GM23338 (cell line): ENCODE data around the gene CECR2. TPM values are rescaled to one million over a fixed set of nuclear protein-coding genes. Genes with fewer than 3 reads are reported as not detected.

Source experiments
- ATAC-seq: fragments of 200-7000 bp; cut with Tn5 transposase; 3 replicates; pipeline ENCODE4 v1.9.1; 2020
- DNase-seq: peaks from one replicate; pipeline ENCODE4 v3.0.0-alpha.2; 2015; ENCODE audit warnings: low spot score
- H2AFZ ChIP-seq: fragments of 200-600 bp; sonication (generic); 2 replicates; pipeline ENCODE4 v1.8.0; 2016; ENCODE audit warnings: antibody characterized with exemption, mild to moderate bottlenecking, moderate library complexity
- H3F3A ChIP-seq: fragments of 200-600 bp; sonication (generic); replicated peaks from 2 replicates; pipeline ENCODE4 v1.8.0; 2017; ENCODE audit warnings: antibody characterized with exemption, mixed run types, low read depth
- H3K27ac ChIP-seq: fragments of 200-600 bp; sonication (generic); 2 replicates; pipeline ENCODE4 v1.6.1; 2016; ENCODE audit warnings: low read depth
- H3K27me3 ChIP-seq: fragments of 200-600 bp; sonication (generic); 2 replicates; pipeline ENCODE4 v1.8.0; 2016; ENCODE audit warnings: mild to moderate bottlenecking, mixed run types, moderate library complexity; ENCODE audit not compliant: insufficient read depth
- H3K36me3 ChIP-seq: fragments of 200-600 bp; sonication (generic); 2 replicates; pipeline ENCODE4 v1.8.0; 2016; ENCODE audit warnings: mild to moderate bottlenecking; ENCODE audit not compliant: insufficient read depth
- H3K4me1 ChIP-seq: fragments of 200-600 bp; sonication (generic); 2 replicates; pipeline ENCODE4 v1.8.0; 2016; ENCODE audit warnings: mild to moderate bottlenecking, moderate library complexity; ENCODE audit not compliant: insufficient read depth
- H3K4me2 ChIP-seq: fragments of 200-600 bp; sonication (generic); 2 replicates; pipeline ENCODE4 v1.7.1; 2017; ENCODE audit warnings: mixed run types
- H3K4me3 ChIP-seq: fragments of 200-600 bp; sonication (generic); 2 replicates; pipeline ENCODE4 v1.6.1; 2016; ENCODE audit warnings: mixed run types
- H3K79me2 ChIP-seq: fragments of 200-600 bp; sonication (generic); replicated peaks from 2 replicates; pipeline ENCODE4 v1.8.0; 2017; ENCODE audit warnings: mild to moderate bottlenecking; ENCODE audit not compliant: insufficient read depth
- H3K9me2 ChIP-seq: fragments of 200-600 bp; sonication (generic); 2 replicates; pipeline ENCODE4 v1.8.0; 2017; ENCODE audit not compliant: insufficient read depth
- H4K20me1 ChIP-seq: fragments of 200-600 bp; sonication (generic); replicated peaks from 2 replicates; pipeline ENCODE4 v1.8.0; 2017; ENCODE audit warnings: mild to moderate bottlenecking; ENCODE audit not compliant: insufficient read depth
- H3K27ac Mint-ChIP-seq: 2 replicates; pipeline ENCODE4 v1.8.0; 2020; ENCODE audit warnings: inconsistent platforms, mild to moderate bottlenecking, moderate library complexity, mixed read lengths
- H3K27me3 Mint-ChIP-seq: 3 replicates; pipeline ENCODE4 v1.8.0; 2022; ENCODE audit warnings: low read depth, mild to moderate bottlenecking, moderate library complexity, mixed read lengths, inconsistent platforms; ENCODE audit not compliant: insufficient read depth, poor library complexity
- H3K36me3 Mint-ChIP-seq: 3 replicates; pipeline ENCODE4 v1.8.0; 2021; ENCODE audit warnings: low read depth, mild to moderate bottlenecking, inconsistent platforms, moderate library complexity, mixed read lengths
- H3K4me1 Mint-ChIP-seq: 3 replicates; pipeline ENCODE4 v1.8.0; 2020; ENCODE audit warnings: mild to moderate bottlenecking, inconsistent platforms, mixed read lengths
- H3K4me3 Mint-ChIP-seq: 3 replicates; pipeline ENCODE4 v1.8.0; 2021; ENCODE audit warnings: moderate library complexity, mild to moderate bottlenecking, inconsistent platforms, mixed read lengths
- H3K9me3 Mint-ChIP-seq: 3 replicates; pipeline ENCODE4 v1.8.0; 2020; ENCODE audit warnings: moderate library complexity, mild to moderate bottlenecking, inconsistent platforms, mixed read lengths
- CREB1 ChIP-seq: fragments of 250-450 bp; sonication (Bioruptor Pico); IDR thresholded peaks from 2 replicates; pipeline ENCODE4 v1.5.0; 2020; ENCODE audit warnings: low read depth, mild to moderate bottlenecking, moderate library complexity
- ETS1 ChIP-seq: IDR thresholded peaks from 2 replicates; pipeline ENCODE4 v1.6.1; 2016; ENCODE audit warnings: antibody characterized with exemption
- EZH2 ChIP-seq: fragments of 200-600 bp; sonication (generic); IDR thresholded peaks from one replicate; pipeline ENCODE4 v1.8.0; 2017; ENCODE audit warnings: antibody characterized with exemption, mild to moderate bottlenecking, low read depth; ENCODE audit not compliant: unreplicated experiment
- EZH2phosphoT487 ChIP-seq: fragments of 200-600 bp; sonication (generic); IDR thresholded peaks from one replicate; pipeline ENCODE4 v1.8.1; 2018; ENCODE audit warnings: antibody characterized with exemption; ENCODE audit not compliant: unreplicated experiment
- JUNB ChIP-seq: IDR thresholded peaks from one replicate; pipeline ENCODE4 v1.6.1; 2016; ENCODE audit warnings: antibody characterized with exemption; ENCODE audit not compliant: unreplicated experiment
- POLR2AphosphoS5 ChIP-seq: IDR thresholded peaks from 2 replicates; pipeline ENCODE4 v1.6.1; 2016; ENCODE audit warnings: antibody characterized with exemption, low read depth
- REST ChIP-seq: IDR thresholded peaks from one replicate; pipeline ENCODE4 v1.6.1; 2018; ENCODE audit warnings: antibody characterized with exemption; ENCODE audit not compliant: unreplicated experiment
- STAT1 ChIP-seq: IDR thresholded peaks from one replicate; pipeline ENCODE4 v1.6.1; 2016; ENCODE audit warnings: antibody characterized with exemption; ENCODE audit not compliant: unreplicated experiment
- ZNF331 ChIP-seq: fragments of 250-450 bp; sonication (Bioruptor Pico); IDR thresholded peaks from 2 replicates; pipeline ENCODE4 v1.5.0; 2020; ENCODE audit warnings: low read depth, mild to moderate bottlenecking, moderate library complexity
- ZNF462 ChIP-seq: fragments of 250-450 bp; sonication (Bioruptor Pico); IDR thresholded peaks from 2 replicates; pipeline ENCODE4 v1.5.0; 2020; ENCODE audit warnings: mild to moderate bottlenecking, moderate library complexity
- polyA plus RNA-seq: library from polyadenylated mRNA; unstranded; fragments of >200 nt; fragmentation: Nextera tagmentation; extraction: Ambion mirVana; gene quantifications from 2 replicates; pipeline ENCODE4 v1.2.1, GENCODE V29; 2016
- total RNA-seq: library from RNA; depleted of rRNA; stranded (reverse); fragments of >200 nt; shearing (Covaris generic); gene quantifications from 2 replicates; pipeline ENCODE4 v1.2.3, GENCODE V29; 2014

The CECR2 gene
- total and polyA plus RNA-seq, 2 experiments from 2014 or later: 18.4 to 110 TPM

- Histone ChIP-seq H3K4me2 (no peak overlapping the region), H3K36me3 (no peaks in the 10 kb centered on the region), H3K79me2 (no peaks in the 10 kb centered on the region), H2AFZ (peak overlapping the region; percentile 90; the same call in 1 of the 2 replicates), H3K27ac (no peak overlapping the region), H3K4me3 (no peak overlapping the region), H3K9me2 (no peaks in the 10 kb centered on the region), H4K20me1 (no peaks in the 10 kb centered on the region), H3F3A (peaks cover 9% of the 10 kb centered on the region; the same call in 1 of the 2 replicates), H3K4me1 (peaks cover 5% of the 10 kb centered on the region; the same call in 1 of the 2 replicates), H3K27me3 (no peaks in the 10 kb centered on the region)
- Mint-ChIP-seq H3K4me3 (no peak overlapping the region), H3K27me3 (peaks cover 3% of the 10 kb centered on the region), H3K9me3 (no peaks in the 10 kb centered on the region), H3K36me3 (no peaks in the 10 kb centered on the region), H3K27ac (no peak overlapping the region), H3K4me1 (no peaks in the 10 kb centered on the region)
- DNase-seq: no peak
- TF ChIP-seq ZNF331 (CRISPR knock-in tag) (no peak), ZNF462 (CRISPR knock-in tag) (no peak), STAT1 (no peak), EZH2phosphoT487 (no peak), REST (no peak), CREB1 (no peak), ETS1 (no peak), EZH2 (no peak), JUNB (no peak), POLR2AphosphoS5 (no peak)
- ATAC-seq: no peak
Observed at GRCh38 chr22:17331690-17332089, 37.6 kb upstream of the CECR2 start.
